Measurements from ENCODE around the gene MCMBP.

Gene MCMBP

GRCh38 chr10:119858063-119858462, 14.6 kb downstream of the MCMBP start:
- peaks cover 49% of the 10 kb centered on the region for H3K36me3 ChIP-seq (ENCODE audit: control insufficient read depth, insufficient read depth, low read length)
- H3K4me3 ChIP-seq (ENCODE audit: extremely low read depth, insufficient read depth, low read length, poor library complexity, severe bottlenecking): no peak overlapping the region
- WGBS, 2 experiments (ENCODE audit: insufficient coverage in 2 of 2): 100% methylated on average over 1 of the region's 1 CpG; no CpG with 5 or more reads in 1 of the 2 experiments
- H3K9me3 ChIP-seq (ENCODE audit: control insufficient read depth, low read length): no peaks in the 10 kb centered on the region
- no peaks in the 10 kb centered on the region for H3K4me1 ChIP-seq (ENCODE audit: control insufficient read depth, insufficient read depth, low read length, poor library complexity, severe bottlenecking)
- H3K27ac ChIP-seq (ENCODE audit: low read depth, low read length, severe bottlenecking): no peak overlapping the region

- Histone ChIP-seq H3K27ac (ENCODE audit: low read depth, low read length, severe bottlenecking) (no peak overlapping the region), H3K4me3 (ENCODE audit: extremely low read depth, insufficient read depth, low read length, poor library complexity, severe bottlenecking) (no peak overlapping the region), H3K36me3 (ENCODE audit: control insufficient read depth, insufficient read depth, low read length) (peaks cover 85% of the 10 kb centered on the region), H3K9me3 (ENCODE audit: control insufficient read depth, low read length) (no peaks in the 10 kb centered on the region), H3K4me1 (ENCODE audit: control insufficient read depth, insufficient read depth, low read length, poor library complexity, severe bottlenecking) (peaks cover 14% of the 10 kb centered on the region)
- WGBS, 2 experiments (ENCODE audit: insufficient coverage in 2 of 2): 100% methylated on average over 1 of the region's 1 CpG; no CpG with 5 or more reads in 1 of the 2 experiments
Measured at GRCh38 chr10:119853574-119853973, 19.1 kb downstream of the MCMBP start.

GRCh38 chr10:119852822-119853221, 19.8 kb downstream of the MCMBP start:
- H3K4me1 ChIP-seq (ENCODE audit: control insufficient read depth, insufficient read depth, low read length, poor library complexity, severe bottlenecking): peaks cover 17% of the 10 kb centered on the region
- WGBS, 2 experiments (ENCODE audit: insufficient coverage in 2 of 2): 100% methylated on average over 1 to 2 of the region's 6 CpGs
- H3K4me3 ChIP-seq (ENCODE audit: extremely low read depth, insufficient read depth, low read length, poor library complexity, severe bottlenecking): no peak overlapping the region
- no peak overlapping the region for H3K27ac ChIP-seq (ENCODE audit: low read depth, low read length, severe bottlenecking)
- H3K36me3 ChIP-seq (ENCODE audit: control insufficient read depth, insufficient read depth, low read length): peaks cover 89% of the 10 kb centered on the region
- no peaks in the 10 kb centered on the region for H3K9me3 ChIP-seq (ENCODE audit: control insufficient read depth, low read length)

GRCh38 chr10:119852277-119852676, 20.4 kb downstream of the MCMBP start:
- H3K4me3 ChIP-seq (ENCODE audit: extremely low read depth, insufficient read depth, low read length, poor library complexity, severe bottlenecking): no peak overlapping the region
- H3K4me1 ChIP-seq (ENCODE audit: control insufficient read depth, insufficient read depth, low read length, poor library complexity, severe bottlenecking): peaks cover 17% of the 10 kb centered on the region
- H3K36me3 ChIP-seq (ENCODE audit: control insufficient read depth, insufficient read depth, low read length): peaks cover 89% of the 10 kb centered on the region
- WGBS, 2 experiments (ENCODE audit: insufficient coverage in 2 of 2): no CpG with 5 or more reads among the region's 6 CpGs
- no peak overlapping the region for H3K27ac ChIP-seq (ENCODE audit: low read depth, low read length, severe bottlenecking)
- H3K9me3 ChIP-seq (ENCODE audit: control insufficient read depth, low read length): no peaks in the 10 kb centered on the region

- Histone ChIP-seq H3K9me3 (ENCODE audit: control insufficient read depth, low read length) (no peaks in the 10 kb centered on the region), H3K36me3 (ENCODE audit: control insufficient read depth, insufficient read depth, low read length) (peaks cover 88% of the 10 kb centered on the region), H3K27ac (ENCODE audit: low read depth, low read length, severe bottlenecking) (peak overlapping the region; percentile 95), H3K4me1 (ENCODE audit: control insufficient read depth, insufficient read depth, low read length, poor library complexity, severe bottlenecking) (peaks cover 17% of the 10 kb centered on the region), H3K4me3 (ENCODE audit: extremely low read depth, insufficient read depth, low read length, poor library complexity, severe bottlenecking) (no peak overlapping the region)
- WGBS, 2 experiments (ENCODE audit: insufficient coverage in 2 of 2): 91% methylated on average over 1 of the region's 3 CpGs; no CpG with 5 or more reads in 1 of the 2 experiments
Measured at GRCh38 chr10:119849944-119850343, 22.7 kb downstream of the MCMBP start.

- H3K27ac ChIP-seq (ENCODE audit: low read depth, low read length, severe bottlenecking): peak overlapping the region; percentile 95
- H3K9me3 ChIP-seq (ENCODE audit: control insufficient read depth, low read length): no peaks in the 10 kb centered on the region
- WGBS, 2 experiments (ENCODE audit: insufficient coverage in 2 of 2): 71 to 73% methylated on average over 5 of the region's 6 CpGs
- no peak overlapping the region for H3K4me3 ChIP-seq (ENCODE audit: extremely low read depth, insufficient read depth, low read length, poor library complexity, severe bottlenecking)
- H3K36me3 ChIP-seq (ENCODE audit: control insufficient read depth, insufficient read depth, low read length): peaks cover 88% of the 10 kb centered on the region
- H3K4me1 ChIP-seq (ENCODE audit: control insufficient read depth, insufficient read depth, low read length, poor library complexity, severe bottlenecking): peaks cover 17% of the 10 kb centered on the region
Measured at GRCh38 chr10:119849031-119849789, 23.4 kb downstream of the MCMBP start.

- Histone ChIP-seq H3K4me3 (ENCODE audit: extremely low read depth, insufficient read depth, low read length, poor library complexity, severe bottlenecking) (no peak overlapping the region), H3K36me3 (ENCODE audit: control insufficient read depth, insufficient read depth, low read length) (peaks cover 90% of the 10 kb centered on the region), H3K4me1 (ENCODE audit: control insufficient read depth, insufficient read depth, low read length, poor library complexity, severe bottlenecking) (peaks cover 17% of the 10 kb centered on the region), H3K27ac (ENCODE audit: low read depth, low read length, severe bottlenecking) (no peak overlapping the region), H3K9me3 (ENCODE audit: control insufficient read depth, low read length) (no peaks in the 10 kb centered on the region)
- 100% methylated on average over 1 of the region's 1 CpG; no CpG with 5 or more reads in 1 of the 2 experiments for WGBS, 2 experiments (ENCODE audit: insufficient coverage in 2 of 2)
Measured at GRCh38 chr10:119845656-119846055, 27.0 kb downstream of the MCMBP start.

- no peak overlapping the region for H3K27ac ChIP-seq (ENCODE audit: low read depth, low read length, severe bottlenecking)
- 94 to 100% methylated on average over 1 to 3 of the region's 4 CpGs for WGBS, 2 experiments (ENCODE audit: insufficient coverage in 2 of 2)
Measured at GRCh38 chr10:119834188-119834587, 38.5 kb downstream of the MCMBP start.

GRCh38 chr10:119832951-119833350, 39.7 kb downstream of the MCMBP start:
- no peaks in the 10 kb centered on the region for H3K9me3 ChIP-seq (ENCODE audit: control insufficient read depth, low read length)
- H3K4me1 ChIP-seq (ENCODE audit: control insufficient read depth, insufficient read depth, low read length, poor library complexity, severe bottlenecking): peaks cover 3% of the 10 kb centered on the region
- WGBS, 2 experiments (ENCODE audit: insufficient coverage in 2 of 2): no CpG with 5 or more reads among the region's 2 CpGs
- peaks cover 91% of the 10 kb centered on the region for H3K36me3 ChIP-seq (ENCODE audit: control insufficient read depth, insufficient read depth, low read length)
- no peak overlapping the region for H3K27ac ChIP-seq (ENCODE audit: low read depth, low read length, severe bottlenecking)
- no peak overlapping the region for H3K4me3 ChIP-seq (ENCODE audit: extremely low read depth, insufficient read depth, low read length, poor library complexity, severe bottlenecking)

More at GRCh38 chr10:119834188-119834587, 38.5 kb downstream of the MCMBP start:
- no peaks in the 10 kb centered on the region for H3K9me3 ChIP-seq (ENCODE audit: control insufficient read depth, low read length)
- H3K4me3 ChIP-seq (ENCODE audit: extremely low read depth, insufficient read depth, low read length, poor library complexity, severe bottlenecking): no peak overlapping the region
- H3K36me3 ChIP-seq (ENCODE audit: control insufficient read depth, insufficient read depth, low read length): peaks cover 90% of the 10 kb centered on the region
- peaks cover 3% of the 10 kb centered on the region for H3K4me1 ChIP-seq (ENCODE audit: control insufficient read depth, insufficient read depth, low read length, poor library complexity, severe bottlenecking)

- Histone ChIP-seq H3K36me3 (ENCODE audit: control insufficient read depth, insufficient read depth, low read length) (peaks cover 91% of the 10 kb centered on the region), H3K4me1 (ENCODE audit: control insufficient read depth, insufficient read depth, low read length, poor library complexity, severe bottlenecking) (peaks cover 3% of the 10 kb centered on the region), H3K9me3 (ENCODE audit: control insufficient read depth, low read length) (no peaks in the 10 kb centered on the region), H3K4me3 (ENCODE audit: extremely low read depth, insufficient read depth, low read length, poor library complexity, severe bottlenecking) (no peak overlapping the region), H3K27ac (ENCODE audit: low read depth, low read length, severe bottlenecking) (no peak overlapping the region)
- WGBS, 2 experiments (ENCODE audit: insufficient coverage in 2 of 2): 93 to 95% methylated on average over 8 to 11 of the region's 11 CpGs
Measured at GRCh38 chr10:119831656-119832055, 41.0 kb downstream of the MCMBP start.

GRCh38 chr10:119830851-119831250, 41.8 kb downstream of the MCMBP start:
- H3K4me3 ChIP-seq (ENCODE audit: extremely low read depth, insufficient read depth, low read length, poor library complexity, severe bottlenecking): no peak overlapping the region
- H3K9me3 ChIP-seq (ENCODE audit: control insufficient read depth, low read length): no peaks in the 10 kb centered on the region
- peaks cover 3% of the 10 kb centered on the region for H3K4me1 ChIP-seq (ENCODE audit: control insufficient read depth, insufficient read depth, low read length, poor library complexity, severe bottlenecking)
- no peak overlapping the region for H3K27ac ChIP-seq (ENCODE audit: low read depth, low read length, severe bottlenecking)
- 91 to 95% methylated on average over 4 of the region's 4 CpGs for whole genome bisulfite sequencing, 2 experiments (ENCODE audit: insufficient coverage in 2 of 2)
- H3K36me3 ChIP-seq (ENCODE audit: control insufficient read depth, insufficient read depth, low read length): peaks cover 90% of the 10 kb centered on the region
